Measurements from ENCODE around the gene DNAJC15.
"Not testable (repeated sequence)": the region's sequence is repeated elsewhere in the genome, so short reads cannot be mapped to it uniquely, and the experiment has no call there.

Gene DNAJC15

GRCh38 chr13:43005460-43006236 is 17.7 kb upstream of the DNAJC15 start:
- DNase-seq (ENCODE audit: low spot score) = no peak

GRCh38 chr13:43006893-43007631 is 16.3 kb upstream of the DNAJC15 start:
- no peak for DNase-seq (ENCODE audit: low spot score)

GRCh38 chr13:43008596-43008995 is 14.8 kb upstream of the DNAJC15 start:
- no peak for DNase-seq (ENCODE audit: low spot score)

GRCh38 chr13:43009506-43009905 is 13.9 kb upstream of the DNAJC15 start:
- no peak for DNase-seq (ENCODE audit: low spot score)

- no peak for DNase-seq (ENCODE audit: low spot score)
These were observed 9.2 kb upstream of the DNAJC15 start for GRCh38 chr13:43014162-43014561.

GRCh38 chr13:43016226-43016625 is 7.2 kb upstream of the DNAJC15 start:
- DNase-seq (ENCODE audit: low spot score) = no peak

GRCh38 chr13:43019811-43020210 is 3.6 kb upstream of the DNAJC15 start:
- no peak for DNase-seq (ENCODE audit: low spot score)

GRCh38 chr13:43020794-43021193 is 2.6 kb upstream of the DNAJC15 start:
- no peak for DNase-seq (ENCODE audit: low spot score)

- no peak for DNase-seq (ENCODE audit: low spot score)
These were observed 1.3 kb upstream of the DNAJC15 start for GRCh38 chr13:43021926-43022670.

GRCh38 chr13:43022934-43023288 is 475 bp upstream of the DNAJC15 start:
- DNase-seq (ENCODE audit: low spot score) = no peak

GRCh38 chr13:43026262-43026661 is 2.9 kb downstream of the DNAJC15 start:
- DNase-seq (ENCODE audit: low spot score) = no peak

GRCh38 chr13:43030548-43030947 is 7.2 kb downstream of the DNAJC15 start:
- no peak for DNase-seq (ENCODE audit: low spot score)

- DNase-seq (ENCODE audit: low spot score) = no peak
These were observed 8.5 kb downstream of the DNAJC15 start for GRCh38 chr13:43031881-43032280.

- DNase-seq (ENCODE audit: low spot score) = no peak
These were observed 9.7 kb downstream of the DNAJC15 start for GRCh38 chr13:43033038-43033437.

- no peak for DNase-seq (ENCODE audit: low spot score)
These were observed 13.2 kb downstream of the DNAJC15 start for GRCh38 chr13:43036351-43037250.

GRCh38 chr13:43039966-43040365 is 16.6 kb downstream of the DNAJC15 start:
- DNase-seq (ENCODE audit: low spot score) = no peak

- DNase-seq (ENCODE audit: low spot score) = not testable (repeated sequence)
These were observed 17.4 kb downstream of the DNAJC15 start for GRCh38 chr13:43040581-43041368.

GRCh38 chr13:43041369-43041921 is 18.1 kb downstream of the DNAJC15 start:
- DNase-seq (ENCODE audit: low spot score) = no peak

- no peak for DNase-seq (ENCODE audit: low spot score)
These were observed 19.1 kb downstream of the DNAJC15 start for GRCh38 chr13:43042410-43042921.

- no peak for DNase-seq (ENCODE audit: low spot score)
These were observed 21.4 kb downstream of the DNAJC15 start for GRCh38 chr13:43044720-43045301.

Data from D341Med (cell line).